Activated T-helper 1 cell treated with Interleukin-2 at 50 U/mL for 16 hours (primary cell): ENCODE results near the gene ADAMTS9.

ENCODE experiments used
- DNase-seq: peaks from one replicate; pipeline ENCODE4 v3.0.0-alpha.2; 2020; ENCODE audit warnings: low read depth

ADAMTS9 gene

DNA sequence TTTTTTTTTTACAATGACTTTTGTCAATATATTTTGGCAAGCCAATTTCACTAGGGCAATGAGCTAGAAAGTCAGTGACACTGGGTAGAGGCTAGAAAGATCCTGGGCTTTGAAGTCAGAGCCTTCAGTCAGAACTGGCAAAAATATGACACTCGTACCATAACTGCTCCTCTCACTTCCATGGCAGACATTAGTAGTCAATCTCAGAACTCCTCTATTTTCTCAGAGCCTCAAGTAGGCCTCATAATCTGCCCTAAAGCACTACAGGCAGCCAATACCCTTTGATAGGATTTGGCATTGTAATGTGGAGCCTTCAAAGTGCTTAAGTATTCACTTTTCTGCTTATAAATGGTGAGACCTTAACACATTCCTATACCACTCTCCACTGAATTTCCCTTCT is 67.8 kb downstream of the ADAMTS9 start:
- DNase-seq, result no peak

- no peak for DNase-seq
These were observed 68.6 kb downstream of the ADAMTS9 start for GRCh38 chr3:64619216-64619615.

- no peak for DNase-seq
These were observed 70.2 kb downstream of the ADAMTS9 start for GRCh38 chr3:64617610-64618009.

GRCh38 chr3:64616953-64617352 is 70.8 kb downstream of the ADAMTS9 start:
- DNase-seq, result no peak

GRCh38 chr3:64612916-64613526 is 74.8 kb downstream of the ADAMTS9 start:
- DNase-seq, result no peak

DNA sequence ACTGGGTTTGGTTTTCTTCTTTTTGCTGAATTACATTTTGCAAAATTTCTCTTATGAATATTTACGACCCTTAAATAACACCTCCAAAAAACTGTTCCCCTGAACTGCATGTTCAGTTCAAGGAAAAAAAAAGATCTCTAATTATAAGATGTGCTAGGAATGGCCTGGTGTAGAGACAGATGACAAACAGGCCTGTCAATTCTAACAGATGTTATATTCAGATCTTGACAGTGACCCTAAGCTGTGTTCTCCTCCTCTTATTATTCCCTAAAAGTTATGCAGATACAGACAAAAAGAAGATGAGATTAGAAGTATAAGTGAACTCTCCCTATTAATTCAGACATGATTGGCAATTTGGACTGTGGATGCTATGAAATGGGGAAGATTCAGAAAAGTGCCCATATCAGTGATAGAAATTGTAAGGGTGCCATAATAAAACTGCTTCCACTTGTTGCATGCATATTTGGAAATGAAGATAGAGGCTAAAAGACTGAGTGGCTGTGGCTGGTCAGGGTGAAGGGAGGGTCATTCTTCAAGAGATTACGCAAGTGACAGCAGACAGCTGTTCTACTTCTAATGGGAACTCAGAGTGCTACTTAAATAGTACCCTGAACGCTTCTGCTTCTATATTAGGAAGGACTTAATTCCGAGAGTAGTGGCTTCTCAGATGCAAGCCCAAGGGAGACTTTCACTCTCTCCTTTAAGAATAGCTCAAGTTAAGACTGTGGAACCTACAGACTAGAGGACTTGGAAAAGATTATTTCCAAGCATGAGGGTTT is 75.5 kb downstream of the ADAMTS9 start:
- no peak for DNase-seq

GRCh38 chr3:64608741-64609140 is 79.1 kb downstream of the ADAMTS9 start:
- no peak for DNase-seq

DNA sequence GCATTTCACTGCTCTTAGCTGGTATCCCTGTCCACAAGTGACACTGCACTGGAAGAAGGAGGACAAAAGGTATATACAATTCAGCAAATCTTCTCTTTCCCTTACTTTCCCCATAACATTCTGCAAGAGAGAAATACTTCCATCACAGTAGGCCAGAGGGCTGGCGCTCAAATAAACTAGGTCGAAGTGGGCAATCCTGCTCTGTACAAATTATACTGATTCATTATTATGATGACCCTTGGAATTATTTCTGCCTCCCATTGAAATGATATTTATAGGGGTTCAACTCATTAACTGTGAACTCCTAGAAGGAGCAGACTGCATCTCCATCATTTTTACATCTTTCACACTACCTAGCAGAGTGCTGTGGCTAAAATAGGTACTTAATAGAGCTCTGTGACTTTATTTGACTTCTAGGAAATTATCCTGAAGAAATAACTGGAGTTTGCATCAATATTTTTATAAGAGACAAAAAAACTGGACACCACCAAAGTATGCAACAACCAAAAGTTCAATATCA is 80.7 kb downstream of the ADAMTS9 start:
- DNase-seq, result no peak

GRCh38 chr3:64604313-64604712 is 83.5 kb downstream of the ADAMTS9 start:
- no peak for DNase-seq

- DNase-seq, result no peak
These were observed 86.0 kb downstream of the ADAMTS9 start for GRCh38 chr3:64601824-64602223.

GRCh38 chr3:64600246-64600950 is 87.4 kb downstream of the ADAMTS9 start:
- DNase-seq, result no peak

DNA sequence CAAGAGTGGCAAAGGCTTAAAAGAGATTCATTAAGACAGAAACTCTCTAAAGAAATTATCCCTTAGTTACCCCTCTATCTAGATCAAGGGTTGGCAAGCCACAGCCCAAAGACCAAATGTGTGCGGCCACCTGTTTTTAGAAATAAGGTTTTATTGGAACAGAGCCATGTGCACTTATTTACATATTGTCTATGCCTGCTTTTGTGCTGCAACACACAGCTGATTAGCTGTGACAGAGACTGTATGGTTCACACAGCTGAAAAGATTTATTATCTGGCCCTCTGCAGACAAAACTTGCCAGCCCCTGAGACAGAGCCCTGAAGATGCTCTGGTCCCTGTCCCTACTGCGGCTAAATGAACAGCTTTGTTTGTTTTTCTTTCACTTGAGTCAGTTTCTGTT is 88.1 kb downstream of the ADAMTS9 start:
- no peak for DNase-seq

- no peak for DNase-seq
These were observed 92.5 kb downstream of the ADAMTS9 start for GRCh38 chr3:64595253-64595694.

DNA sequence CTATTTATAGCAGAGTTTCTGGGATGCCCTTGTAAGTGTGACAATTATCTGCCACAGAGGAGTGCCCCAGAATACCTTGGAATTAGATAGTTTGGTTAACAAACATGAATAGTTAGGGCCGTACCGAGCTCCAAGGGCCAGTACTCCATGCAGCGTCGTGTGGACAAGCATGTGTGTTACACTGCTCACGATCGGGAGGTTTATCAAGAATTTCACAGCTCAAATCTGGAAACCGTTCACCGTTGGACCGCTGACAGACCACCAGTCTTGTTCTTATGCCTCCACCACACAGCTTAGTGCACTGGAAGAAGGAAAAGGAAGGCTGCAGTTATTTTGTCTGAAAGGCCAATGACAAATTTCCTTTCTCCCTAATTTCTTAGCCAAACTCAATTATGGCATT is 93.7 kb downstream of the ADAMTS9 start:
- no peak for DNase-seq

DNA sequence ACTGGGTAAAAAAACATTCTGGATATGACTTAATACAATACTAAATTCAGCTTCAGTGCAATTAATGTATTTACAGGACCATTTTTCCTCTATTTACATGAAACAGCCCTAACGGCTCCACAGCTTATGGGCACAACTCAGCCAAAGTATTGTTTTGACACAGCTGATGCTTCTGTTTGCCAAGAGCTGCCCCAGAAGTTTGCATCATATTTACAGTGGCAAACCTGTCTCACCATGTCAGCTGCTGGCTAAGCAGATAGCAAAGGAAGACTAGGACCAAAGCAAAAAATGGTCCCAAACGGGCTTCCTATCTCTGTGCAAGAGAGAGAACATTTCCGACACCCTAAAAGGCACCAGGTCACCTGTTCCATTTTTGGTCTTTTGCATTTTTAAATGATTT is 94.5 kb downstream of the ADAMTS9 start:
- DNase-seq, result no peak

- no peak for DNase-seq
These were observed 96.2 kb downstream of the ADAMTS9 start for GRCh38 chr3:64591615-64592014.

DNA sequence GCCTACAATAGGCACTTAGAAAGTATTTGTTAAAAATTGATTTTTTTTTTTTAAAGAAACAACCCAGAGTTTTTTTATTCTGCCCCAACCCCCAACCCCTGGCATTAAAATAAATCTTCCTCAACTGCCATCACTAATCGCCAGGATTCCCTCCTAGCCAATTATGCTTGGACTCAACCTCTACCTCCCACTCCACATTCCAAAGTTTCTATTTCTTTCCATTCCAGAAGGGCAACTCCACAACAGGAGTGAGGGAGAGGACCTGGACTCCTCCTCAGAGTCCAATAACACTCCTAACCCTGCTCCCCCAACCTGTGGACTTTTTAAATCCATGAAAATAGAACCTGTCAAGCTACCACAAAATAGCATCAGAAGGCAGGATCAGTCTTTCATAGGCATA is 99.4 kb downstream of the ADAMTS9 start:
- no peak for DNase-seq

GRCh38 chr3:64586952-64587351 is 100.8 kb downstream of the ADAMTS9 start:
- DNase-seq, result no peak

DNA sequence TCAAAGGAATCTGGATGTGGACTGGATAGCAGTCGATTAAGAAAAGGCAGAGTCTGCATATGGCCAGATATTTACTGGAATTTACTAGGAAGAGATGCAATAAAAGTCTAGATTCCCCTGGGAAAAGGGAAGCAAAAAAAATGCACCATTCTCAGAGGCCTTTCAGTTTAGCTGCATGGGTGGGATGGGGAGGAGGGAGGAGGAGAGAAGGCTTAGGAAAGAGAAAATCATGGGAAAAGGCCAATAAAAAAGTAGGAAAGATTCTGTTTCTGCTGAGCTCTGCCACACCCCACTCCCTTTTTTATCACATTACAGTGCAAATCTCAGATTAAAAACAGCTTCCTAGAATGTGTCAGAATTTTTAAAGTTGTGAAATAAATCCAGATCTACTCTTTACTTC is 103.6 kb downstream of the ADAMTS9 start:
- DNase-seq, result no peak

GRCh38 chr3:64578797-64579196 is 109.0 kb downstream of the ADAMTS9 start:
- no peak for DNase-seq

DNA sequence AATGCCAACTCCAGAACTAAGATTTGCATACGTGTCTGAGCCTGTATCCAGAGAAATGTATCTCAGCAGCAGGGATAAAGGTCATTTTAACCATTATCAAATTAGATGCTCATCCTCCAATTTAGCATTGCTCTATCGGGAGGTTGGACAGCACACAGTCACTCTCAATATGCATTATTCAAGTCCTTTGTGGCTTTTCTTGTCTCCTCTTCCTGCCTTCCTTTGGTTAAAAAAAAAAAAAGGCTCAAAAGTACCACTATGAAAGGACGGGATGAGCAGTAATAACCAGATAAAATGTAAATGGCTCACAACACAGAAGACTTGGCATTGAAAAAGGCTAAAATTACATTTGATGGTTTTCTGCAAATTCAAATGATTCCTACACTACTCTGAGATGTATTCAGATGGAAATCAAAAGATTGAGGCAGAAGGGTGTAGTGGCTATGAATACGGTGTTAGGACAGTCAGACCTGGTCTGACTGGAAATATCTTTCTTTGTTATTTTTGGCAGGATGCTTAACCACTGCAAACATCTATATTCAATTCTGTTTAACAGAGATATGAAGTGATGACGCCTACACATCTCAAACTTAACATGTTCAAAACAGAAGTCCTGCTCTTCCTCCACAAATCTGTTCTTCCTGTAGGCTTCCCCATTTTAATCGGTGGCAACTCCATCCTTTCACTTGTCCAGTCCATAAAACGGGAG is 109.6 kb downstream of the ADAMTS9 start:
- no peak for DNase-seq

GRCh38 chr3:64576211-64576775 is 111.5 kb downstream of the ADAMTS9 start:
- DNase-seq, result no peak
